Measurements from ENCODE around the gene CGB1. TPM values are rescaled to one million over a fixed set of nuclear protein-coding genes. Genes with fewer than 3 reads are reported as not detected.
"Not testable (repeated sequence)": the region's sequence is repeated elsewhere in the genome, so short reads cannot be mapped to it uniquely, and the experiment has no call there.

CGB1 gene
- total RNA-seq, 2 experiments from 2014 or later = not detected

GRCh38 chr19:49084206-49085019 is 47.7 kb upstream of the CGB1 start:
- DNase-seq (no peak), ATAC-seq (no peak)
- intact Hi-C loops (cut with micrococcal nuclease) = no loop called here
- no peaks in the 10 kb centered on the region for H3K27me3 Mint-ChIP-seq
- TF ChIP-seq, protein P1, sequence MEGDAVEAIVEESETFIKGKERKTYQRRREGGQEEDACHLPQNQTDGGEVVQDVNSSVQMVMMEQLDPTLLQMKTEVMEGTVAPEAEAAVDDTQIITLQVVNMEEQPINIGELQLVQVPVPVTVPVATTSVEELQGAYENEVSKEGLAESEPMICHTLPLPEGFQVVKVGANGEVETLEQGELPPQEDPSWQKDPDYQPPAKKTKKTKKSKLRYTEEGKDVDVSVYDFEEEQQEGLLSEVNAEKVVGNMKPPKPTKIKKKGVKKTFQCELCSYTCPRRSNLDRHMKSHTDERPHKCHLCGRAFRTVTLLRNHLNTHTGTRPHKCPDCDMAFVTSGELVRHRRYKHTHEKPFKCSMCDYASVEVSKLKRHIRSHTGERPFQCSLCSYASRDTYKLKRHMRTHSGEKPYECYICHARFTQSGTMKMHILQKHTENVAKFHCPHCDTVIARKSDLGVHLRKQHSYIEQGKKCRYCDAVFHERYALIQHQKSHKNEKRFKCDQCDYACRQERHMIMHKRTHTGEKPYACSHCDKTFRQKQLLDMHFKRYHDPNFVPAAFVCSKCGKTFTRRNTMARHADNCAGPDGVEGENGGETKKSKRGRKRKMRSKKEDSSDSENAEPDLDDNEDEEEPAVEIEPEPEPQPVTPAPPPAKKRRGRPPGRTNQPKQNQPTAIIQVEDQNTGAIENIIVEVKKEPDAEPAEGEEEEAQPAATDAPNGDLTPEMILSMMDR (IDR thresholded peaks at IDR 0.05) = no peak
- peak overlapping the region; percentile 99 for H3K4me3 Mint-ChIP-seq
- ChIA-PET CTCF (interaction anchor here (0.7 to 2.7 kb wide), 3 partner anchors 10 to 21 kb away, joined by 3 to 7 read pairs (median 3); no protein-coding TSS in a partner anchor), POLR2A (no interaction called here)
- H3K27ac Mint-ChIP-seq = peak overlapping the region; percentile 94
- H3K4me1 Mint-ChIP-seq (ENCODE audit: low read depth) = peaks cover 28% of the 10 kb centered on the region
- no peaks in the 10 kb centered on the region for H3K9me3 Mint-ChIP-seq
- H3K36me3 Mint-ChIP-seq (ENCODE audit: low read depth) = peaks cover 28% of the 10 kb centered on the region

- DNase-seq (no peak), ATAC-seq (no peak)
- intact Hi-C loops (cut with micrococcal nuclease) = no loop called here
- H3K4me1 Mint-ChIP-seq (ENCODE audit: low read depth) = peaks cover 10% of the 10 kb centered on the region
- CTCF ChIA-PET = interaction anchor here (1.6 to 3.9 kb wide), 2 partner anchors 17 to 118 kb away, joined by 3 to 18 read pairs; no protein-coding TSS in a partner anchor
- POLR2A ChIA-PET = no interaction called here
- no peak overlapping the region for H3K27ac Mint-ChIP-seq
- H3K9me3 Mint-ChIP-seq = no peaks in the 10 kb centered on the region
- H3K36me3 Mint-ChIP-seq (ENCODE audit: low read depth) = peaks cover 8% of the 10 kb centered on the region
- peaks cover 2% of the 10 kb centered on the region for H3K27me3 Mint-ChIP-seq
- TF ChIP-seq, protein P1 (IDR thresholded peaks at IDR 0.05) = no peak
- H3K4me3 Mint-ChIP-seq = no peak overlapping the region
These were observed 44.6 kb upstream of the CGB1 start for GRCh38 chr19:49081273-49081672.

DNA sequence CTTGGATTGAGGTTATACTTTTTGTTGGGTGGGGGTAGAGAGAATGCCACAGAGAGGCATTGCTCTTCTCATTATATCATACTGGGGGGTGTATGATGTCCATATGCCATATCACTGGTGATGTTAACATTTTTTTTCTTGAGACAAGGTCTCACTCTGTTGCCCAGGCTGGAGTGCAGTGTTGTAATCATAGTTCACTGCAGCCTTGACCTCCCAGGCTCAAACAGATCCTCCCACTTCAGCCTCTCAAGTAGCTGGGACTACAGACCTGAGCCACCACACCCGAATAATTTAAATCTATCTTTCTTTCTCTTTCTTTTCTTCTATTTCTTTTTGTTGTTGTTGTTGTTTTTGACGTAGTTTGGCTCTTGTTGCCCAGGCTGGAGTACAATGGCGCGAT is 43.7 kb upstream of the CGB1 start:
- CTCF ChIA-PET = interaction anchor here (1.6 to 3.9 kb wide), 2 partner anchors 18 to 118 kb away, joined by 3 to 18 read pairs; no protein-coding TSS in a partner anchor
- Mint-ChIP-seq H3K4me3 (no peak overlapping the region), H3K36me3 (ENCODE audit: low read depth) (peaks cover 2% of the 10 kb centered on the region), H3K27ac (no peak overlapping the region), H3K9me3 (no peaks in the 10 kb centered on the region), H3K27me3 (peaks cover 6% of the 10 kb centered on the region), H3K4me1 (ENCODE audit: low read depth) (peaks cover 6% of the 10 kb centered on the region)
- DNase-seq = no peak
- POLR2A ChIA-PET = no interaction called here
- no peak for ATAC-seq
- TF ChIP-seq, protein P1 (IDR thresholded peaks at IDR 0.05) = no peak
- intact Hi-C loops (cut with micrococcal nuclease) = no loop called here

- DNase-seq = peak; percentile 33
- TF ChIP-seq, protein P1 (IDR thresholded peaks at IDR 0.05) = peak; percentile 62
These were observed 38.2 kb upstream of the CGB1 start for GRCh38 chr19:49074869-49075268.

More at GRCh38 chr19:49074869-49075268, 38.2 kb upstream of the CGB1 start:
- H3K36me3 Mint-ChIP-seq (ENCODE audit: low read depth); H3K4me1 Mint-ChIP-seq (ENCODE audit: low read depth); POLR2A ChIA-PET; H3K9me3 Mint-ChIP-seq; ATAC-seq; H3K4me3 Mint-ChIP-seq; intact Hi-C loops (cut with micrococcal nuclease); H3K27ac Mint-ChIP-seq: not testable (repeated sequence)
- CTCF ChIA-PET = interaction anchor here (1.0 to 2.4 kb wide), 5 partner anchors 12 to 150 kb away, joined by 3 to 8 read pairs (median 4); partner anchors contain the start of gene CGB7
- peaks cover 44% of the 10 kb centered on the region for H3K27me3 Mint-ChIP-seq
